ENCODE measurements around the gene MFN2. TPM values are rescaled to one million over a fixed set of nuclear protein-coding genes. Genes with fewer than 3 reads are reported as not detected.

MFN2 gene
- total RNA-seq (10 to 100 TPM; 75.4 to 82.0 TPM), polyA plus RNA-seq (ENCODE audit: insufficient read length in 6 of 6) (10 to 100 TPM; 45.4 to 53.6 (median 49.1) TPM)
- long read RNA-seq, donor 1, full-length matches to known transcripts: 3 of 9 reads
- long read RNA-seq, donor 1, partial matches to known transcripts: 6 of 9 reads
- long read RNA-seq, donor 1, other reads (novel, unspliced or antisense): 0 of 9 reads
- long read RNA-seq, donor 2, full-length matches to known transcripts: 1 of 19 reads
- long read RNA-seq, donor 2, partial matches to known transcripts: 18 of 19 reads
- long read RNA-seq, donor 2, other reads (novel, unspliced or antisense): 0 of 19 reads
- long read RNA-seq, donor 3, full-length matches to known transcripts: 7 of 7 reads
- long read RNA-seq, donor 3, partial matches to known transcripts: 0 of 7 reads
- long read RNA-seq, donor 3, other reads (novel, unspliced or antisense): 0 of 7 reads
- long read RNA-seq, donor 4, partial matches to known transcripts: 4 of 6 reads
- long read RNA-seq, donor 4, other reads (novel, unspliced or antisense): 2 of 6 reads
- long read RNA-seq, donor 5, partial matches to known transcripts: 0 of 1 reads
- long read RNA-seq, donor 5, other reads (novel, unspliced or antisense): 0 of 1 reads
- long read RNA-seq, donor 6, full-length matches to known transcripts: 6 of 6 reads
- long read RNA-seq, donor 6, partial matches to known transcripts: 0 of 6 reads
- long read RNA-seq, donor 6, other reads (novel, unspliced or antisense): 0 of 6 reads
- long read RNA-seq, donor 7, full-length matches to known transcripts: 5 of 5 reads
- long read RNA-seq, donor 7, partial matches to known transcripts: 0 of 5 reads
- long read RNA-seq, donor 7, other reads (novel, unspliced or antisense): 0 of 5 reads
- long read RNA-seq, donor 8, full-length matches to known transcripts: 2 of 2 reads
- long read RNA-seq, donor 8, partial matches to known transcripts: 0 of 2 reads
- long read RNA-seq, donor 8, other reads (novel, unspliced or antisense): 0 of 2 reads
- long read RNA-seq, donor 9: 0 reads
- long read RNA-seq, donor 10, partial matches to known transcripts: 8 of 9 reads
- long read RNA-seq, donor 10, other reads (novel, unspliced or antisense): 1 of 9 reads
- long read RNA-seq, donor 11, full-length matches to known transcripts: 3 of 19 reads
- long read RNA-seq, donor 11, partial matches to known transcripts: 16 of 19 reads
- long read RNA-seq, donor 11, other reads (novel, unspliced or antisense): 0 of 19 reads
- long read RNA-seq, donor 12: 0 reads

- ATAC-seq (peak; percentile 96), DNase-seq (peak; percentile 96 to 98 (median 97))
- Histone ChIP-seq H3K4me3 (peak within 1 kb of the TSS; percentile 89 to 92), H3K4me1 (peaks cover 14 to 65% of the 10 kb centered on the region in 2 donors), H3K27ac (peak within 1 kb of the TSS; percentile 91 to 98), H3K27me3 (no peaks in the 10 kb centered on the region), H3K36me3 (peaks cover 0 to 42% of the 10 kb centered on the region in 2 donors), H3K9me3 (no peaks in the 10 kb centered on the region)
- intact Hi-C loops (cut with DNase I): loop anchor here in 1 of 2 donors (10.0 kb wide), 1 partner anchor 135 kb away; the partner anchor contains the start of gene NPPA
- TF ChIP-seq, protein P1, sequence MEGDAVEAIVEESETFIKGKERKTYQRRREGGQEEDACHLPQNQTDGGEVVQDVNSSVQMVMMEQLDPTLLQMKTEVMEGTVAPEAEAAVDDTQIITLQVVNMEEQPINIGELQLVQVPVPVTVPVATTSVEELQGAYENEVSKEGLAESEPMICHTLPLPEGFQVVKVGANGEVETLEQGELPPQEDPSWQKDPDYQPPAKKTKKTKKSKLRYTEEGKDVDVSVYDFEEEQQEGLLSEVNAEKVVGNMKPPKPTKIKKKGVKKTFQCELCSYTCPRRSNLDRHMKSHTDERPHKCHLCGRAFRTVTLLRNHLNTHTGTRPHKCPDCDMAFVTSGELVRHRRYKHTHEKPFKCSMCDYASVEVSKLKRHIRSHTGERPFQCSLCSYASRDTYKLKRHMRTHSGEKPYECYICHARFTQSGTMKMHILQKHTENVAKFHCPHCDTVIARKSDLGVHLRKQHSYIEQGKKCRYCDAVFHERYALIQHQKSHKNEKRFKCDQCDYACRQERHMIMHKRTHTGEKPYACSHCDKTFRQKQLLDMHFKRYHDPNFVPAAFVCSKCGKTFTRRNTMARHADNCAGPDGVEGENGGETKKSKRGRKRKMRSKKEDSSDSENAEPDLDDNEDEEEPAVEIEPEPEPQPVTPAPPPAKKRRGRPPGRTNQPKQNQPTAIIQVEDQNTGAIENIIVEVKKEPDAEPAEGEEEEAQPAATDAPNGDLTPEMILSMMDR (IDR thresholded peaks at IDR 0.05): peak in 1 of 2 donors; percentile 23
Measured at GRCh38 chr1:11979851-11980675, at the start of gene MFN2. Gene MFN2 (plus strand): TSS chr1:11980444. CDS start chr1:11989169, 8,725 bp downstream.

DNA sequence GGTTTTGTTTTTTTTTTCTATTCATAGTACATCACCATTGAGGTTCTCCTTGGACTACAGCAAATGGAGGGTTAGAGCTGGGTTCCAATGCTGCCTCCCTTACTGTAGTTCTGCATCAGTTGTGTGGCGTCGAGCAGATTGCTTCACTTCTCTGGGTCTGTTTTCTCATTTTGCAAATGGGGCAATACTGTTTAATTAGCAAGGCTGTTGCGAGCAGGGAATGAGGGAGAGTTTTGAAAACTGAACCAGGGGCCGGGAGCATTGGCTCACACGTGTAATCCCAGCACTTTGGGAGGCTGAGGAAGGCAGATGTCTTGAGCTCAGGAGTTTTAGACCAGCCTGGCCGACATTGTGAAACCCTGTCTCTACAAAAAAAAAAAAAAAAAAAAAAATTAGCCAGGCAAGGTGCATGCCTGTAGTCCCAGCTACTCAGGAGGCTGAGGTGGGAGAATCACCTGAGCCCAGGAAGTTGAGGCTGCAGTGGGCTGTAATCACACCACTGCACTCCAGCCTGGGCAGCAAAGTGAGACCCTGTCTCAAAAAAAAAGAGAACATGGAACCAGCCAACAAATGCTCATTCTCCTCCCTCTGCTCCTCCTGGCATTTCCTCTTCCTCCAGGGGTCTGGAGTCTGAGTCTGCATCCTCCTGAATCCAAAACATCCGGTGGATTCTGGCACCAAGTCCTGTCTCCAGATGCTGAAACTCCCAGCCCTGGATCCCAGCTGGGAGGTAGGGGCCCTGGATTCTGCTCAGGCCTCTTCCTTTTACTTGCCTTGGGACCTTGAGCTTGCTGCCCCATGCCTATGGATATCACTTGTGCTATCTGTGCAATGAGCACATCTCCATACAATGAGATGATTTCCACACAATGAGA lies 49.4 kb upstream of the MFN2 start:
- H3K9me3 ChIP-seq: no peaks in the 10 kb centered on the region
- H3K4me1 ChIP-seq: peaks cover 13 to 54% of the 10 kb centered on the region in 2 donors
- intact Hi-C loops (cut with DNase I): no loop called here
- TF ChIP-seq, protein P1 (IDR thresholded peaks at IDR 0.05): no peak
- no peak for ATAC-seq
- peak overlapping the region; percentile 53 to 55 for H3K27ac ChIP-seq
- no peak overlapping the region for H3K4me3 ChIP-seq
- H3K36me3 ChIP-seq: no peaks in the 10 kb centered on the region
- H3K27me3 ChIP-seq: no peaks in the 10 kb centered on the region
- peak in 2 of 4 donors; percentile 53 to 75 for DNase-seq

GRCh38 chr1:11931845-11932244 lies 48.4 kb upstream of the MFN2 start:
- ATAC-seq (no peak), DNase-seq (no peak)
- Histone ChIP-seq H3K27ac (no peak overlapping the region), H3K4me3 (no peak overlapping the region), H3K4me1 (peaks cover 13 to 61% of the 10 kb centered on the region in 2 donors), H3K9me3 (no peaks in the 10 kb centered on the region), H3K27me3 (no peaks in the 10 kb centered on the region), H3K36me3 (peaks cover 0 to 6% of the 10 kb centered on the region in 2 donors)
- intact Hi-C loops (cut with DNase I): no loop called here
- TF ChIP-seq, protein P1 (IDR thresholded peaks at IDR 0.05): no peak
